HepG2 (cell line): ENCODE data around the gene PSMB1. TPM values are rescaled to one million over a fixed set of nuclear protein-coding genes. Genes with fewer than 3 reads are reported as not detected.

Source experiments
- ARNTL ChIP-seq: sonication (generic); formaldehyde crosslinking; IDR thresholded peaks from 2 replicates; pipeline ENCODE4 v1.4.0; 2020; ENCODE audit warnings: mild to moderate bottlenecking, missing genetic modification reagents
- TCF7L2 ChIP-seq: IDR thresholded peaks from 2 replicates; pipeline ENCODE4 v1.6.1; 2011; ENCODE audit warnings: mild to moderate bottlenecking, low read depth, low read length, moderate library complexity
- ZBTB40 ChIP-seq, 2 experiments: fragments of 450-650 bp in 1 of 2; sonication (generic) in 1 of 2; formaldehyde crosslinking in 1 of 2; IDR thresholded peaks; 2 replicates each; pipeline versions ENCODE4 v1.6.1 to v1.8.0; 2016 to 2022; ENCODE audit warnings: antibody characterized with exemption in 1 of 2, mild to moderate bottlenecking in 1 of 2, missing genetic modification reagents in 1 of 2
- ZNF337 ChIP-seq: sonication (generic); formaldehyde crosslinking; IDR thresholded peaks from 2 replicates; pipeline ENCODE4 v1.5.1; 2020; ENCODE audit warnings: missing genetic modification reagents, low read depth, mild to moderate bottlenecking, borderline replicate concordance
- ZNF557 ChIP-seq: sonication (generic); formaldehyde crosslinking; IDR thresholded peaks from 2 replicates; pipeline ENCODE4 v1.4.0; 2020; ENCODE audit warnings: missing genetic modification reagents
- polyA plus RNA-seq, 8 experiments: library from polyadenylated mRNA; depleted of rRNA in 3 of 8; stranded (reverse) in 7 of 8; unstranded in 1 of 8; fragments of >200 nt; fragmentation: Illumina TruSeq in 4 of 8; extraction: Trizol in 4 of 8; gene quantifications; 2 replicates each; pipeline versions ENCODE4 v1.2.1 to v1.2.3, GENCODE V29; 2011 to 2016; ENCODE audit warnings: low read depth in 4 of 8, missing spikeins in 1 of 8, mixed read lengths in 1 of 8; ENCODE audit not compliant: insufficient read depth in 1 of 8
- total RNA-seq, 5 experiments: library from RNA; depleted of rRNA; stranded (reverse); fragments of >200 nt; fragmentation: Illumina TruSeq; extraction: Trizol; gene quantifications; 2 replicates each; pipeline ENCODE4 v1.2.3, GENCODE V29; 2016; ENCODE audit warnings: low read depth in 1 of 5
- TF ChIP-seq, protein P1 (sequence below): IDR thresholded peaks from 2 replicates; pipeline ENCODE4 v1.6.1; 2016
- TF ChIP-seq, protein P2 (sequence below): fragments of 450-650 bp; IDR thresholded peaks from 2 replicates; pipeline ENCODE4 v1.6.1; 2017; ENCODE audit warnings: mild to moderate bottlenecking
- TF ChIP-seq, protein P3 (sequence below): sonication (generic); formaldehyde crosslinking; IDR thresholded peaks from 2 replicates; pipeline ENCODE4 v1.9.0; 2021; ENCODE audit warnings: mild to moderate bottlenecking, missing genetic modification reagents

The PSMB1 gene
- total and polyA plus RNA-seq, 2 of the 13 experiments (the other 11 are each of a cell fraction or from before 2014, with no cell fraction given) = 528 to 592 TPM

DNA sequence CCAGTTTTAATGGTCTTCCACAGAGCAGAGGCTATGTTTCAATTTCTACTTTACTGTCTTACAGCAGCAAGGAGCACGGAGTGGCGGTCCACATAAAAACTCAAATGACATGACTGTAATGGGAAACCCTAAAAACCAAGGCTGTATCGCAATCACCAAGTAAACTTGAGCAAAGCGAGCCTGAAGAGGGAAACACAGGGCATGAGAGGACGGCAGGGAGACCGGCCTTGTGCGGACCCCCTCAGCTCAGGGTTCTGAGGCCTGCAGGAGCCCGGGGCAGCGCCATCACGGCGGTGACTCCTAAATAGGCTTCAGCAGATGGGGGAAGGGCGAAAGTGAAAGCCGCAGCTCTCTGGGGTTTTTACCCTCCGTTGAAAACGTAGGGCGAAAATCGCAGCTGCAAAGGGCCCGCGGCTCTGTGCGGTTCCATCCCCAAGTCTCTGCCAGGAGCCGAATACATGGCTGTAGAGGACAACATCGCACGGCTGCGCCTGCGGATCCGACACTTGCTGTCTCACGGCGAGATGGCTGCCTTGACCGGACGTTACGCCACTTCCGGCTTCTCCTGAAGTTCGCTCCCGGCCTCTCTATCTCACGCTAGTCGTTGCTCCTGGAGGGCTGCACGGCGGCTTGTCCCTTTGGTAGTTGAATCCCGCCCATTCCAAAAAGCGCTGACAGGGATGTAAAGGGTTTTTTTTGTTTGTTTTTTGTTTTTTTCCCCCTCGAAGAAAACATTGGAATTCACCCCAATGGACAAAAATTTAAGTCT lies at the start of gene PSMB1 (continued):
- TF ChIP-seq ZBTB40 (IDR thresholded peaks at IDR 0.05) = peak; percentile 68
- TF ChIP-seq ZBTB40 (CRISPR knock-in tag; IDR thresholded peaks at IDR 0.05) = peak; percentile 89
- no peak for TF ChIP-seq ZNF557 (CRISPR knock-in tag)
- TF ChIP-seq, protein P1, sequence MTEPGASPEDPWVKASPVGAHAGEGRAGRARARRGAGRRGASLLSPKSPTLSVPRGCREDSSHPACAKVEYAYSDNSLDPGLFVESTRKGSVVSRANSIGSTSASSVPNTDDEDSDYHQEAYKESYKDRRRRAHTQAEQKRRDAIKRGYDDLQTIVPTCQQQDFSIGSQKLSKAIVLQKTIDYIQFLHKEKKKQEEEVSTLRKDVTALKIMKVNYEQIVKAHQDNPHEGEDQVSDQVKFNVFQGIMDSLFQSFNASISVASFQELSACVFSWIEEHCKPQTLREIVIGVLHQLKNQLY (CRISPR knock-in tag) = no peak
- TF ChIP-seq, protein P2, sequence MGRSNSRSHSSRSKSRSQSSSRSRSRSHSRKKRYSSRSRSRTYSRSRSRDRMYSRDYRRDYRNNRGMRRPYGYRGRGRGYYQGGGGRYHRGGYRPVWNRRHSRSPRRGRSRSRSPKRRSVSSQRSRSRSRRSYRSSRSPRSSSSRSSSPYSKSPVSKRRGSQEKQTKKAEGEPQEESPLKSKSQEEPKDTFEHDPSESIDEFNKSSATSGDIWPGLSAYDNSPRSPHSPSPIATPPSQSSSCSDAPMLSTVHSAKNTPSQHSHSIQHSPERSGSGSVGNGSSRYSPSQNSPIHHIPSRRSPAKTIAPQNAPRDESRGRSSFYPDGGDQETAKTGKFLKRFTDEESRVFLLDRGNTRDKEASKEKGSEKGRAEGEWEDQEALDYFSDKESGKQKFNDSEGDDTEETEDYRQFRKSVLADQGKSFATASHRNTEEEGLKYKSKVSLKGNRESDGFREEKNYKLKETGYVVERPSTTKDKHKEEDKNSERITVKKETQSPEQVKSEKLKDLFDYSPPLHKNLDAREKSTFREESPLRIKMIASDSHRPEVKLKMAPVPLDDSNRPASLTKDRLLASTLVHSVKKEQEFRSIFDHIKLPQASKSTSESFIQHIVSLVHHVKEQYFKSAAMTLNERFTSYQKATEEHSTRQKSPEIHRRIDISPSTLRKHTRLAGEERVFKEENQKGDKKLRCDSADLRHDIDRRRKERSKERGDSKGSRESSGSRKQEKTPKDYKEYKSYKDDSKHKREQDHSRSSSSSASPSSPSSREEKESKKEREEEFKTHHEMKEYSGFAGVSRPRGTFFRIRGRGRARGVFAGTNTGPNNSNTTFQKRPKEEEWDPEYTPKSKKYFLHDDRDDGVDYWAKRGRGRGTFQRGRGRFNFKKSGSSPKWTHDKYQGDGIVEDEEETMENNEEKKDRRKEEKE = no peak
- TF ChIP-seq, protein P3, sequence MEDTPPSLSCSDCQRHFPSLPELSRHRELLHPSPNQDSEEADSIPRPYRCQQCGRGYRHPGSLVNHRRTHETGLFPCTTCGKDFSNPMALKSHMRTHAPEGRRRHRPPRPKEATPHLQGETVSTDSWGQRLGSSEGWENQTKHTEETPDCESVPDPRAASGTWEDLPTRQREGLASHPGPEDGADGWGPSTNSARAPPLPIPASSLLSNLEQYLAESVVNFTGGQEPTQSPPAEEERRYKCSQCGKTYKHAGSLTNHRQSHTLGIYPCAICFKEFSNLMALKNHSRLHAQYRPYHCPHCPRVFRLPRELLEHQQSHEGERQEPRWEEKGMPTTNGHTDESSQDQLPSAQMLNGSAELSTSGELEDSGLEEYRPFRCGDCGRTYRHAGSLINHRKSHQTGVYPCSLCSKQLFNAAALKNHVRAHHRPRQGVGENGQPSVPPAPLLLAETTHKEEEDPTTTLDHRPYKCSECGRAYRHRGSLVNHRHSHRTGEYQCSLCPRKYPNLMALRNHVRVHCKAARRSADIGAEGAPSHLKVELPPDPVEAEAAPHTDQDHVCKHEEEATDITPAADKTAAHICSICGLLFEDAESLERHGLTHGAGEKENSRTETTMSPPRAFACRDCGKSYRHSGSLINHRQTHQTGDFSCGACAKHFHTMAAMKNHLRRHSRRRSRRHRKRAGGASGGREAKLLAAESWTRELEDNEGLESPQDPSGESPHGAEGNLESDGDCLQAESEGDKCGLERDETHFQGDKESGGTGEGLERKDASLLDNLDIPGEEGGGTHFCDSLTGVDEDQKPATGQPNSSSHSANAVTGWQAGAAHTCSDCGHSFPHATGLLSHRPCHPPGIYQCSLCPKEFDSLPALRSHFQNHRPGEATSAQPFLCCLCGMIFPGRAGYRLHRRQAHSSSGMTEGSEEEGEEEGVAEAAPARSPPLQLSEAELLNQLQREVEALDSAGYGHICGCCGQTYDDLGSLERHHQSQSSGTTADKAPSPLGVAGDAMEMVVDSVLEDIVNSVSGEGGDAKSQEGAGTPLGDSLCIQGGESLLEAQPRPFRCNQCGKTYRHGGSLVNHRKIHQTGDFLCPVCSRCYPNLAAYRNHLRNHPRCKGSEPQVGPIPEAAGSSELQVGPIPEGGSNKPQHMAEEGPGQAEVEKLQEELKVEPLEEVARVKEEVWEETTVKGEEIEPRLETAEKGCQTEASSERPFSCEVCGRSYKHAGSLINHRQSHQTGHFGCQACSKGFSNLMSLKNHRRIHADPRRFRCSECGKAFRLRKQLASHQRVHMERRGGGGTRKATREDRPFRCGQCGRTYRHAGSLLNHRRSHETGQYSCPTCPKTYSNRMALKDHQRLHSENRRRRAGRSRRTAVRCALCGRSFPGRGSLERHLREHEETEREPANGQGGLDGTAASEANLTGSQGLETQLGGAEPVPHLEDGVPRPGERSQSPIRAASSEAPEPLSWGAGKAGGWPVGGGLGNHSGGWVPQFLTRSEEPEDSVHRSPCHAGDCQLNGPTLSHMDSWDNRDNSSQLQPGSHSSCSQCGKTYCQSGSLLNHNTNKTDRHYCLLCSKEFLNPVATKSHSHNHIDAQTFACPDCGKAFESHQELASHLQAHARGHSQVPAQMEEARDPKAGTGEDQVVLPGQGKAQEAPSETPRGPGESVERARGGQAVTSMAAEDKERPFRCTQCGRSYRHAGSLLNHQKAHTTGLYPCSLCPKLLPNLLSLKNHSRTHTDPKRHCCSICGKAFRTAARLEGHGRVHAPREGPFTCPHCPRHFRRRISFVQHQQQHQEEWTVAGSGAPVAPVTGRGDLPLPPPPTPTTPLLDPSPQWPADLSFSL (CRISPR knock-in tag) = no peak
- peak; percentile 77; the same call in 1 of the 2 replicates for TF ChIP-seq ZNF337 (CRISPR knock-in tag)
- TF ChIP-seq ARNTL (CRISPR knock-in tag) = peak; percentile 59; the same call in 1 of the 2 replicates
- no peak for TF ChIP-seq TCF7L2
